Stimulated activated CD8-positive, alpha-beta memory T cell treated with anti-CD3 and anti-CD28 coated beads, Interleukin-7, amount 100 ng/mL, for 24 hours (primary cell): ENCODE measurements around the gene TTLL8.

Experiments
- DNase-seq: peaks from one replicate; pipeline ENCODE4 v3.0.0-alpha.2; 2020; ENCODE audit warnings: low read depth

TTLL8 gene

DNA sequence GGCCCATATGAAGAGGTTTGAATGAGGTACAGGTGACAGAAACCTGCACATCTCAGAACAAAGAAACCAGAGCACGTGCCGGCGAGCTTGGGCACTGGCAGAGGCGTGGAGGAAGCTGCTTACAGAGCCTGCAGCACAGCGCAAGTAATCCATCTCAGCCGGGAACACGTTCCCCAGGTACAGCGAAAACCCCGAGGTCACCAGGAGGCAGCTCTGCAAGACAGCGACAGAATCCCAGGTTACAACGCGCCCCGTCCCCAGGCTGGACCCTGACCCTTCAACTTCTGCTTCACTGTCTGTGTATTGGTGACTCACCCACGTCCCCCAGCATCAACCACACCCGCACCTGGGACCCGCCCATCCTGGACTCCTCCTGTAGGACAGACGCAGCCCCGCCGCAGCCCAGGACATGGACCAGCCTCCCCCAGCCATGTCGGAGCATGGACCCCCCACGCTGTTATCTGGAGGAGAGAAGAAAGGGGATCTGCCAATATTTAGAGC lies 24.9 kb upstream of the TTLL8 start:
- DNase-seq: no peak

DNA sequence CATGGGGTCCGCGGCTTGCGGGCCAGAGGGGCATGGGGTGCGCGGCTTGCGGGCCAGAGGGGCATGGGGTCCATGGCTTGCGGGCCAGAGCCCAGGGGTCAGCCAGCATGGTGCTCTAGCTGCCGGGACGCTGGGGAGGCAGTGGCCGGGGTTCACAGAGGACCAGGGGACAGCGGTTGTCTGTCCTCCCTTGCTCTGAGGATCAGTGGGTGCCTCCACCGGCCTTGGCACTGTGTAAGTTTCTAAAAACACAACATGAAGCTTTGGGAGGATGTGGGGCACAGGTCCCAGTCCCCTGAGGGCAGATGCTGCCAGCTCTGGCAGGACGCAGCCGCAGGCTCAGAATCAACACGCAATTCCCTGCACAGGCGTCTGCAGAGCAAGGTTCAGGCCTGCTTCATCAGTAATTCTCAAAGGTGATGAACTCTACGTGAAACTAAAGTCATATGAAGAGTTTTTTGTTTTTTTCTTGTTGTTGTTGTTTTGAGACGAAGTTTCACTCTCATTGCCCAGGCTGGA lies 24.2 kb upstream of the TTLL8 start:
- DNase-seq: no peak

DNA sequence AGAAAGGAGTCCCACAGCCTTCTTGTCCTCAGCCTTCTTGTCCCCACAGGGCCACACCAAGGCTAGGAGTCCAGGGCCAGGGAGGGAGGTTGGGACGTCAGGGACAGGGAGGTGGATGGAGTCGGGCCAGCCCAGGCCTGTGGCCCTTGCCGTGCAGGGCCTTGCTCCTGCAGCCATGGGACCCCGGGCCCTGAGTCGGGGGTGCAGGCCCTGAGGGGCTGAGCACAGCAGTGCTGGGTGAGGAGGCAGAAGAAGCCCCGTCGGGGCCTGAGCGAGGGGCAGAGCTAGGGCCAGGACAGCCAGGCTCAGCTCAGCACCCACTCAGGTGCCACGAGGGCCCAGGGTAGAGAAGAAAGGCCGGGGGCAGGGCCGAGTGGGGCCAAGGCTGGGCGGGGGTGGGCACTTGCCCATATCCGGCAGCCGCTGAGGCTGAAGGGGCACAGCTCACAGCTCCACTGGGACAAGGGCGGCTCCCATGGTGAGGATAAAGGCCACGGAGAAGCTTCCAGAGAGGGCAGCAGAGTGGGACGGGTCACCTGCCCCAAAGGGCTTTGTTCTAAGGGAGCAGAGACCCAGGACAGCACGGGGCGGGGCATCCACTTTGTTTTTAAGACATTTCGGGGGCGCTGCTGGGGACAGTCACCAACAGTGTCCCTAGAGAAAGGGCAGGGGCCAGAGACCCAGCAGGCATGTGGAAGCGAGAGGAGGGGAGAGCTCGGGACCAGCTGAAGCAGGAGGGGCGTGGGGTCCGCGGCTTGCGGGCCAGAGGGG lies 23.5 kb upstream of the TTLL8 start:
- no peak for DNase-seq

DNA sequence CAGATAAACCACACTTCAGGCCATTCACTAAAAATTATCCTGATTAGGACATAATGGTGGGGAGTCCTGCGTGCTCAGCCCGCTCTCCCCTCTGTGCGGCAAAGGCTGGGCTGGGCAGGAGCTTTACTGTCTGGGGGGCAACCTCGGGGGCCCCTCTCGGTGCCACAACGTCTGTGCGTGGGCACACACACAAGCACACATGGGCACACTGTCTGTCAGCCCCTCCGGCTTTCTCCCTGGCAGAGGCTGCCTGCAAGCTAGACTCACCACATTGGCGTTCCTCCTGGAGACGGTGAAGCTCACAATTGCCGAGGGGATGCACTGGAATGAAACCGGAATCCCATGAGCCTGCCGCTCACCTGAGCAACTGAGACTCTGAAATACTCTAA lies 22.0 kb upstream of the TTLL8 start:
- no peak for DNase-seq

DNA sequence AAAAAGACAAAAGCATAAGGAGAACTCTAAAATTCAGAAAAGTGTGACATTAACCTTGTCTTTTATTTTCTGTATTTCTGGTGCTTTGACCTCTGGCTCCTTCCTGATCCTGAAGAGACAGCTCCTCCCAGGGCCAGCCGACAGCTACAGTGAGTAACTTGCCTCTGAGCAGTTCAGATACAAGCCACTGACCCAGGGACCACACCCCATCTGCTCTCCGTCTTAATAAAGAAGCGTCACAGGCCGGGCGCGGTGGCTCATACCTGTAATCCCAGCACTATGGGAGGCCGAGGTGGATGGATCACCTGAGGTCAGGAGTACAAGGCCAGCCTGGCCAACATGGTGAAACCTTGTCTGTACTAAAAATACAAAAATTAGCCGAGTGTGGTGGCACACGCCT lies 20.7 kb upstream of the TTLL8 start:
- DNase-seq: no peak

DNA sequence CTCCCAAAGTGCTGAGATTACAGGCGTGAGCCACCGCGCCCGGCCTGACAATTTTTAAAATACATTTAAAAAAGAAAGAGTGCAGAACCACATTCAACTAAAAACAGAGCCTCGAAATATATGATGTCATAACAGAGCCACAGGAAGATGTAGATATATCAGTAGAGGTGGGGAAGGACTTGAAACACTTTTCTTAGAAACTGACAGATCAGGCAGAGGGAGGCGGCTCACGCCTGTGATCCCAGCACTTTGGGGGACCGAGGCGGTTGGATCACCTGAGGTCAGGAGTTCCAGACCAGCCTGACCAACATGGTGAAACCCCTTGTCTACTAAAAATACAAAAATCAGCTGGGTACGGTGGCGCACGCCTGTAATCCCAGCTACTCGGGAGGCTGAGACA lies 20.1 kb upstream of the TTLL8 start:
- DNase-seq: no peak

DNA sequence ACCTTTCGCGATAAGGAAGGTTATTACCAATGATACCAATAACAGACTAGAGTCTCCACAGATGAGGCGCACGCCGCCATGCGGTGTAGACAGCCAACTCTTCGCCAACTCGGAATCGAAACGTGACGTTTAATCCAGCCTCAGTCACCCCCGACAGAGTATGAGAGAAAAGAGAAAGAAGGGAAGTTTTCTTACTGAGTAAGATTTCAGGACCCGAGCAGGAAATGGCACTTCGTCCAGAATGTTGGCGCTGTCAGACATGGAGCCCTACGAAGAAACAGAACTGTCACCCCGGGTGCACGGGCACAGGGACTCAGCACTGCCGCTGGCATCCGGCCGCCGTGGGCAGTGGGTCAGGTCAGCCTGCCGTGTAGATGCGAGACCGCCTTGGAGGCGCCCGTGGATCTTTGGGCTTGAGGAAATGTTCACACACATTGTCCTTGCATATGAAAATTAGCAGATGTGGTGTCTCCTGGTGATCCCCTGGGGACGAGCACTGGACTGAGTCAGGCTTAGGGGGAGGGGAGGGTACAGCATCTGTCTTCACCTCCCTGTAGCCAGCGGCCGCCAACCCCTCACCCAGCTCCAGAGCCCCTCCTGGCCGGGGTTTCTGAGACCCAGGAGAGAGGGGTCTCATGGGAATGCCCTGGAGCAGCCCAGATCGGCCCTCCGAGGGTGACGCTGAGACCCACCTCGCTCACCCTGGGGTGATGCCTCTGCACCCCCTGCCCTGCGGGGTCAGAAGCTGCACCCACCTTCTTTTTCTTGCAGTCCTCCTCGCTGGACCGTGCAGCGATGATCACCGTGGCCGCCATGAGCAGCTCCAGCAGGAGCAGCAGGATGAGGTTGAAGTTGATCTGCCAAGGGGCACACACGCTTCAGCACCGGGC lies 18.8 kb upstream of the TTLL8 start:
- DNase-seq: no peak

DNA sequence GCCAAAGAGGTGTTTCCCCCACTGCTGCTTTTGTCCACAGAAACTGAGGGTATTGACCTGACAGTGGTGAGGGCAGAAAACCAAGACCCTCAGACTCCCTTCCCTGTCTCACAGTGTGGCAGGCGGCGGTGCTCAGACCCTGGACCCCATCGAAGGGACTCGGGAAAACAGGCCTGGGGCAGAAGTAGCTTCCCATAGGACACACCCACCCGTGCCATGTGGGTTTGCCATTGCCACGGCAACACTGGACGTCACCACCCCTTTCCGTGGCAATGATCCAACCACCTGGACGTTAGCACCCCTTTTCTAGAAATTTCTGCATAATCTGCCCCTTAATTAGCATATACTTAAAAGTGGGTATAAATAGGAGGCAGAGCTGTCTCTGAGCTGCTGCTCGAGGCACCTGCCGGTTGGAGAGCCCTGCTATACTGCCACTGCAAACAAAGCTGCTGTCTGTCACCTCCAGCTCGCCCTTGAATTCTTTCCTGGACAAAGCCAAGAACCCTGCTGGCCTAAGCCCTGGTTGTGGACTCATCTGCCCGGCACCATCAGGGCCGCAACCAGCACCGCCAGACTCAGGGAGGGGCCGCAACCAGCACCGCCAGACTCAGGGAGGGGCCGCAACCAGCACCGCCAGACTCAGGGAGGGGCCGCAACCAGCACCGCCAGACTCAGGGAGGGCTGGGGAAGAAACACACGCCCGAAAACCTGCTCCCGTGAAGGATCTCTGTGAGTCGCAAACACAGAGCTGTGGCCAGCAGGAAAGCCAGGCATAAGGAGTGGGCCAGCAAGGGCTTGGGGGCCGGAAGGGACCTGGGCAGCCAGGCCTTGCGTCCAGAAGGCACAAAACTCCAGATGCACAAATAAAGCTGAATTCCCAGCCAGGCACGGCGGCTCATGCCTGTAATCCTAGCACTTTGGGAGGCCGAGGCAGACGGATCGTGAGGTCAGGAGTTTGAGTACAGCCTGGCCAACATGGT lies 16.7 kb upstream of the TTLL8 start:
- DNase-seq: no peak

DNA sequence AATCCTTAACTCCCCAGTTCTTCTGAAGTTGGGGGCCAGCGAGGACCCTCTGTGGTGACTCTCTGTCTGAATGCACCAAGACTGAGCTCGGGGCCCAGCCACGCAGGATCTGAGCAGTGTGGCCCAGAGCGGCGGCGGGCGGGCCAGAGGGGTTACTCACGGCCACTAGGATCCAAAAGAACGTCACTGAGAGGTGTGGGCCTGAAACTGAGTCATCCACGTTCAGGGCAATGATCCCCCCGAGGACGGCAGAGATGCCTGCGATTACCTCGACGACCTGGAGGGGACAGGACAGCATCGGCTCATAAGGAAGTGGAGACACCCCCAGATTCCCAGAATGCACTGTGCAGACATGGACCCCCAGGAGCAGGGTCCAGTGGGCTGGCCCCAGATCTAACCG lies 16.0 kb upstream of the TTLL8 start:
- DNase-seq: no peak

DNA sequence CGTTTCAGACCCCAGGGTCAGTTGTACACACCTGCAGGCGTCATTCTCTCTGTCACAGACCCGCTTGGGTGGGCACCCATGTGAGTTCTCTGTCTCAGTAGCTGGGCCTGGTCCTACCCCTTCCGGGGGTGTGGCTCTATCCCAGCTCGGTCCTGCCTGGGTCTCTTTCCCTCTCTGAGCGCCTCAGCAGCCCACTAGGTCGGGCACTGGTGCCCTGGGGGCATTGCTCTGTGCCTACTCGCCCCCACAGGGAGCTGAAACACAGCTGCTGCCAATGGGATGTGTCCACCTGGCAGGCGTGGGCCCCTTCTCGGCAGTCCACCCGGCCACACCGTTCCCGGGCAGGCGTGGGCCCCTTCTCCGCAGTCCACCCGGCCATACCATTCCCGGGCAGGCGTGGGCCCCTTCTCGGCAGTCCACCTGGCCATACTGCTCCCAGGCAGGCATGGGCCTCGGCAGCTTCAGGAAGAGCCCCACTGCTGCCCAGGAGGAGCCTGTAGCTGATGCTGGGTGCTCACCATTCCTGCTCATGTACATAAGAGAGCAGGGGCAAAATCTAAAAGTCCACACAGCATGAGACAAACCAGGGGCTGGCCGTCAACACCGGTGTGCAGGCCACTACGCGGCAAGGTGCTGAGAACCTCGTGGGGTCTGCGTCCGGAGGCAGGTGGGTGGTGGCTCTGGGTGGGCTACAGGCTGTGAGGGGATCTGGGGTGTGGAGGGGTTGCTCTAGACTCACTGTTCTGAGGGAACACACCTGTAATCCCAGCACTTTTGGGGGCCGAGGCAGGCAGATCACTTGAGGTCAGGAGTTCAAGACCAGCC lies 14.8 kb upstream of the TTLL8 start:
- DNase-seq: no peak

DNA sequence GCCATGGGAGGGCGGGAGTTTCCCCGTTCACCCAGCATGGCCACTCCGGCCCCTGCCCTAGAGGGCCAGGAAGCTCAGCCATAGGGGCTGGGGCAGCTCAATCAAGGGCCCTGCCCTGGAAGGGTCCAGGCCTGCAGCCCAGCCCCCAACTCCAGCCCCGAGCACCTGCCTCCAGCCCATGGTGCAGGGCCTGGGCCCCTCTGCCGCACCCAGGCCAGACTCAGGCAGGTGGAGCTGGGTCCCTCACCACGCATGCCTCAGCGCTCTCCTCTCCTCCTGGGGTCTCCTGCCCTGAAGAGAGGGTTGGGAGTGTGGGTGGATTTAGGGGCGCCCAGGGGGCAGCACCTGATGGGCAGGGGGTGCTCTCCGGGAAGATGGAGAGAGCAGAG lies 14.1 kb upstream of the TTLL8 start:
- DNase-seq: no peak

DNA sequence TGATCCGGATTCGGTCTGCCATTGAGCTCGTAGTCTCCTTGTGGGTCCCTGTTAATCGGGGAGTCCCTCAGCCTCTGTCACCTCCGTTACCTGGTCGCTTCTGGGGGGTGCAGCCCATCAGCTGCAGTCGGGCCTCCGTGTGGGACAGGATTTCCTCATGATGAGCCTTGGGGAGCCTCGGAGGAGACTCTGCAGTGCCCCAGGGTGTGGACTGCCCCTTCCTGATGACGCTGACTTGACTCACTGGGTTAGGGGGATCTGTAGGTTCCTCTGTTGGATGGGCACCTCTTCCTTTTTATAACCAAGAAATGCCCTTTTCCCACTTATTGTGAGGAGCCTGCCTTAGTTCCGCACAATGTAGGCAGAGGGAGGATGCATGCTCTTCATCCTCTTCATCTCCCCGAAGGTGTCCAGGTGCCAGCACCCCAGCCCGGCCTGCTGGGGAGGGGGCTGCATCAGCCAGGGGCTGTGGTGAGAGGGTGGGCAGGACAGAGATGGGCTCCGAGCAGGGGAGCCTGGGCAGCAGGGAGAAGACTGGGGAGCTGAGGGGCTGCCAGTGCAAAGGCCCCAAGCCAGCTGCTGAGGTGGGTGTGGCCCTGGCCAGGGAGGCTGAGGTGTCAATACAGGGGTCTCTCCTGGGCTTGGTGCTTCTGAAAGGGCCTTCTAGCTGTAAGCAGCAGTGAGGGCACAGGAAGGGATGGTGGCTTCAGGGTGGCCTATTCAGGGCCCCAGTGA lies 13.5 kb upstream of the TTLL8 start:
- no peak for DNase-seq

DNA sequence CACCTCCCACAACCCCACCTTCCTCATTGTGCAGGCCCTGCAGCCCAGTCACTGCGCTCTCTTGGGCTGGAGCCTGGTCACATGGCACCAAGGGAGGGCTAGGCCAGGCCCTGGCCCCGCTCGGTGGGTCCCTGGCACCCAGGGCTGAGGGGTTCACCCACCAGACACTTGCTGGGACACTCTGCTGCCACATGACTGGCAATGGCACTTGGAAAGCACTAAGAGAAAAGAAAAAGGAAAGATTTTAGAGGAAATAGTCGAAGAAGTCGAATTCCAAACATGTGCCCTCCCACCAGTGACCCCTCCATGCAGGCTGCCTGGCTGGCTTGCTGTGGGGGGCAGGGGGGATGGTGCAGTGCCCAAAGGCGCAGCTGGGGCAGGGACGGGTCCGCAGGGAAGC lies 12.3 kb upstream of the TTLL8 start:
- no peak for DNase-seq

DNA sequence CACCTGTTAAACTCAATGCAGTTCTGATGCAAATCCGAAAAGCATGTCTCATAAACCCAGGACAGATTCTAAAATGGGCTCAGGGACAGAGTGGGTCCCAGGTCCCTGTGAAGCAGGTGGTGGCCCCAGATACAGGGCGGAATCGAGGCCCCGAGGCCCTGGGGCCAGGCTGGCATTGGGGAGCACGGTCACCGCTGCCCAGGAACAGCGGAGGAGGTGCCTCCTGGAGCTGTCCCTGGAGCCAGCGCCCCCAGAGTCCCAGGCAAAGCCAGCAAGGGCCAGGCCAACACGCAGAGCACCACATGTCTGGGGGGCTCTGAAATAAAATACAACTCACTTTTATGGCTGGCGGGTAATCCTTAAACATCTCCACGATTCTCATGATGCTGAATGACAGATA lies 10.0 kb upstream of the TTLL8 start:
- no peak for DNase-seq

DNA sequence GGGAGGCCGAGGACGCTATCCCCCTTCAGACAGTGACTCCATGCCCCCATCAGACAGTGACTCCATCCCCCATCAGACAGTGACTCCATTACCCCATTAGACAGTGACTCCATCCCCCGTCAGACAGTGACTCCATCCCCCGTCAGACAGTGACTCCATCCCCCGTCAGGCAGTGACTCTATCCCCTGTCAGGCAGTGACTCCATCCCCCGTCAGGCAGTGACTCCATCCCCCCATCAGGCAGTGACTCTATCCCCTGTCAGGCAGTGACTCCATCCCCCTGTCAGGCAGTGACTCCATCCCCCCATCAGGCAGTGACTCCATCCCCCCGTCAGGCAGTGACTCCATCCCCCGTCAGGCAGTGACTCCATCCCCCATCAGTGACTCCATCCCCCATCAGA lies 9.1 kb upstream of the TTLL8 start:
- DNase-seq: no peak

DNA sequence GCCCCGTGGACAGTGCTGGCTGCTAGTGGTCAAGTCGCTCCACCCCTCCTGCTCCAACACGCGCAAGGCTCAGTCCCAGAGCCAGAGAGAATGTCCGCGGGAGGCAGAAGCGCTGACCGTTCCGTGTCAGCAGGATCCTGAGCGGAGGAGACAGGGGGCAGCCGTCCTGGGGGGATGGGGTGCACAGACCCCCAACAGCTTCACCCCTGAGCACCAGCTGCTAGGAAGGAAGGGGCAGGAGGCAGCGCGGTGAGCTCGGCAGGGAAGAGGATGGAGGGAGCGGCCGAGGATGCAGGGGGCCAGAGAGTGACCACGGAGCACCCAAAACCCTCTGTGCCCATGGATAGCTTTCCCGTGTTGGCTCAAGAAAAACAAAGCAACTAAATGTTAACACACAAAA lies 6.4 kb upstream of the TTLL8 start:
- DNase-seq: no peak

DNA sequence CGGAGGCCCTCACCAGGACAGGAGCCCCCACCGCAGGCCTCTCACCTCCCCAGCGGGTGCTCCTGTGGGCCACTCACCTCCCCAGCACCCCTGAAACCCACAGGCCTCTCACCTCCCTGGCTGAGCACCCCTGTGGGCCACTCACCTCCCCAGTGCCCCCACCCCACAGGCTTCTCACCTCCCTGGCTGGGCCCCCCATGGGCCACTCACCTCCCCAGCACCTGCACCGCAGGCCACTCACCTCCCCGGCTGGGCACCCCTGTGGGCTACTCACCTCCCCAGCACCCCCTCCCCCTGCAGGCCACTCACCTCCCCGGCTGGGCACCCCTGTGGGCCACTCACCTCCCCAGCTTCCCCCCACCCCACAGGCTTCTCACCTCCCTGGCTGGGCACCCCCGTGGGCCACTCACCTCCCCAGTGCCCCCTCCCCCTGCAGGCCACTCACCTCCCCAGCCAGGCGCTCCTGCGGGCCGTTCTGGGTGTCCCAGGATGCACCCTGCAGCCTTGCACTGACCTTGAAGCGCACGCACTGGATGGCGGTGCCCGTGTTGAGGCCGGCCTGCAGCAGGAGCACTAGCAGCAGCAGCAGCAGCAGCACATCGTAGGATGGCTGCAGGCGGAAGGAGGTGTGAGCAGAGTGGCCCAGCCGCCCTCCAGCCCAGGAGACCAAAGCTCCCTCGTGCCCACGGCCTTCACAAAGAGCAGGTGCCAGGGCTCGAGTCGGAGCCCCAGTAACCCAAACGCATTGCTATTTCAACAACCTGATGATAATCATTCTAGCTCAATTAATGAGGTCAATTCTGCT lies 5.7 kb upstream of the TTLL8 start:
- DNase-seq: no peak

DNA sequence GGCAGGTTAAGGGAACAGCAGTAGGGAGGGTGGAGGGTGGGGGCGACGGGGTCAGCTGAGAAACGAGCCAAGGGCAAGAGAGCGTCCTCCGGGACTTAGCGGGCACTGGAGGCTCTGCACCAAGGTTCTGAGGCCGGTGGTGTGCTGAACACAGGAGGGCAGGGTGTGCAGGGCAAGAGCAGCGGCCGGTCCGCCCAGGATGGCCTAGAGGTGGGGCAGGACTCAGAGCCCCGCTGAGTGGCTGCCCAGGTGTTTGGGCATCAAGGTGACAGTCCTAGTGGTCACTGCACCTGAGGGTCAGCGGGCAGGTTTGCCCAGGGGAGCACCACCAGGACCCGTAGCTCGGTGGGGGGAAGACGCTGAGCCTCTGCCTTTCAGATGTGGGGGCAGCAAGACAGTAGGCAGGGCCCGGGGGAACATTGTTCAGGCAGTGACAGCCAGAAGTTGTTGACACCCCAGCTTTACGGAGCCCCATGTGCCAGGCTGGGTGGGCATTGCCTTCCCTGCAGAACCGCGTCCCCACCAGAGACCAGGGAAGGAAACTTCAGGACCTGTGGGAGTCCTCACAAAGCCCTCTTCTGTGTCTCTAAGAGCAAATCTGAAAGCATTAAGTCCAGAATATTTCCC lies 4.5 kb upstream of the TTLL8 start:
- no peak for DNase-seq

DNA sequence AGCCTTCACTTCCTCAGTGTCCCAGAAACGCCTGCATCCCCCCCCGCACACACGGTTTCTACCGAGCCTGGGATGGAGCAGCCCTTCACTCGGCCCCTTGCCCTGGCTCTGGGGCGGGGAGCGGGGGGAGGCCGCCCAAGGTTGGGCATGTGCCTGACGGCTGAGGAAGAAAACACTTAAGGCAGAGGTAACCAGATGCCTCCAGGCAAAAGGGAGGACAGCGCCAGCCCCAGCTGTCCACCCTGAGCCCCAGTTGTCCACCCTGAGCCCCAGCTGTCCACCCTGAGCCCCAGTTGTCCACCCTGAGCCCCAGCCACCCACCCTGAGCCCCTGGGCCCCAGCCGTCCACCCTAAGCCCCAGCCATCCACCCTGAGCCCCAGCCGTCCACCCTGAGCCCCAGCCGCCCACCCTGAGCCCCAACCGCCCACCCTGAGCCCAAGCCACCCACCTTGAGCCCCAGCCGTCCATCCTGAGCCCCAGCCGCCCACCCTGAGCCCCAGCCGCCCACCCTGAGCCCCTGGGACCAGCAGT lies 3.8 kb upstream of the TTLL8 start:
- no peak for DNase-seq
